HEK293 (cell line): Measurements from ENCODE around the gene MMP25.
A peak's percentile ranks its signal among the peaks of the same experiment; 100 is the strongest.

Source experiments
- ATF2 ChIP-seq: fragments of 450-650 bp; formaldehyde crosslinking; IDR thresholded peaks from 2 replicates; pipeline ENCODE4 v1.5.1; 2016; ENCODE audit warnings: missing biosample characterization, missing genetic modification characterization, low read depth
- GLI4 ChIP-seq: fragments of 450-650 bp; formaldehyde crosslinking; IDR thresholded peaks from 2 replicates; pipeline ENCODE4 v1.5.1; 2016; ENCODE audit warnings: missing biosample characterization, missing genetic modification characterization
- HOXA7 ChIP-seq: sonication (generic); formaldehyde crosslinking; IDR thresholded peaks from 2 replicates; pipeline ENCODE4 v1.8.1; 2022; ENCODE audit warnings: missing genetic modification reagents, borderline replicate concordance
- IKZF3 ChIP-seq: fragments of 450-650 bp; IDR thresholded peaks from 2 replicates; pipeline ENCODE4 v1.5.0; 2018; ENCODE audit warnings: missing biosample characterization, mild to moderate bottlenecking, missing genetic modification characterization, moderate library complexity
- MYNN ChIP-seq: fragments of 450-650 bp; formaldehyde crosslinking; IDR thresholded peaks from 2 replicates; pipeline ENCODE4 v1.5.1; 2016; ENCODE audit warnings: missing biosample characterization, missing genetic modification characterization, borderline replicate concordance
- OVOL3 ChIP-seq: fragments of 450-650 bp; formaldehyde crosslinking; IDR thresholded peaks from 2 replicates; pipeline ENCODE4 v1.5.1; 2016; ENCODE audit warnings: missing biosample characterization, missing genetic modification characterization
- PRDM6 ChIP-seq: fragments of 450-650 bp; formaldehyde crosslinking; IDR thresholded peaks from 2 replicates; pipeline ENCODE4 v1.5.1; 2017; ENCODE audit warnings: missing biosample characterization, missing genetic modification characterization
- RBAK ChIP-seq: fragments of 450-650 bp; formaldehyde crosslinking; IDR thresholded peaks from 2 replicates; pipeline ENCODE4 v1.5.1; 2016; ENCODE audit warnings: missing biosample characterization, missing genetic modification characterization
- WT1 ChIP-seq: fragments of 450-650 bp; formaldehyde crosslinking; IDR thresholded peaks from 2 replicates; pipeline ENCODE4 v1.5.1; 2016; ENCODE audit warnings: missing biosample characterization, missing genetic modification characterization
- ZBTB48 ChIP-seq: fragments of 450-650 bp; formaldehyde crosslinking; IDR thresholded peaks from 2 replicates; pipeline ENCODE4 v1.5.1; 2016; ENCODE audit warnings: missing biosample characterization, missing genetic modification characterization
- ZFP69B ChIP-seq: fragments of 450-650 bp; formaldehyde crosslinking; IDR thresholded peaks from 2 replicates; pipeline ENCODE4 v1.5.1; 2016; ENCODE audit warnings: missing biosample characterization, missing genetic modification characterization
- ZNF138 ChIP-seq: fragments of 450-650 bp; formaldehyde crosslinking; IDR thresholded peaks from 2 replicates; pipeline ENCODE4 v1.5.1; 2016; ENCODE audit warnings: missing biosample characterization, missing genetic modification characterization, borderline replicate concordance
- ZNF140 ChIP-seq: fragments of 450-650 bp; formaldehyde crosslinking; IDR thresholded peaks from 2 replicates; pipeline ENCODE4 v1.5.1; 2016; ENCODE audit warnings: missing biosample characterization, missing genetic modification characterization
- ZNF155 ChIP-seq: fragments of 450-650 bp; formaldehyde crosslinking; IDR thresholded peaks from 2 replicates; pipeline ENCODE4 v1.5.1; 2016; ENCODE audit warnings: missing biosample characterization, missing genetic modification characterization
- ZNF169 ChIP-seq: fragments of 450-650 bp; formaldehyde crosslinking; IDR thresholded peaks from 2 replicates; pipeline ENCODE4 v1.5.1; 2016; ENCODE audit warnings: missing biosample characterization, missing genetic modification characterization
- ZNF175 ChIP-seq: fragments of 450-650 bp; formaldehyde crosslinking; IDR thresholded peaks from 2 replicates; pipeline ENCODE4 v1.5.1; 2016; ENCODE audit warnings: missing biosample characterization, missing genetic modification characterization
- ZNF2 ChIP-seq: fragments of 450-650 bp; formaldehyde crosslinking; IDR thresholded peaks from 2 replicates; pipeline ENCODE4 v1.5.1; 2016; ENCODE audit warnings: missing biosample characterization, missing genetic modification characterization
- ZNF202 ChIP-seq: fragments of 450-650 bp; formaldehyde crosslinking; IDR thresholded peaks from 2 replicates; pipeline ENCODE4 v1.5.1; 2016; ENCODE audit warnings: missing biosample characterization, missing genetic modification characterization, borderline replicate concordance
- ZNF211 ChIP-seq: fragments of 450-650 bp; formaldehyde crosslinking; IDR thresholded peaks from 2 replicates; pipeline ENCODE4 v1.5.1; 2016; ENCODE audit warnings: low read depth, missing biosample characterization, missing genetic modification characterization
- ZNF214 ChIP-seq: fragments of 450-650 bp; formaldehyde crosslinking; IDR thresholded peaks from 2 replicates; pipeline ENCODE4 v1.5.1; 2017; ENCODE audit warnings: missing biosample characterization, mild to moderate bottlenecking, missing genetic modification characterization, borderline replicate concordance
- ZNF26 ChIP-seq: fragments of 450-650 bp; formaldehyde crosslinking; IDR thresholded peaks from 2 replicates; pipeline ENCODE4 v1.5.1; 2016; ENCODE audit warnings: missing biosample characterization, missing genetic modification characterization
- ZNF302 ChIP-seq: fragments of 450-650 bp; formaldehyde crosslinking; IDR thresholded peaks from 2 replicates; pipeline ENCODE4 v1.5.1; 2016; ENCODE audit warnings: missing biosample characterization, missing genetic modification characterization, low read depth
- ZNF324 ChIP-seq: fragments of 450-650 bp; formaldehyde crosslinking; IDR thresholded peaks from 2 replicates; pipeline ENCODE4 v1.5.1; 2016; ENCODE audit warnings: missing biosample characterization, missing genetic modification characterization
- ZNF335 ChIP-seq: fragments of 450-650 bp; formaldehyde crosslinking; conservative IDR thresholded peaks from 2 replicates; pipeline ENCODE4 v1.5.1; 2016; ENCODE audit warnings: missing biosample characterization, missing genetic modification characterization
- ZNF341 ChIP-seq: fragments of 450-650 bp; formaldehyde crosslinking; IDR thresholded peaks from 2 replicates; pipeline ENCODE4; 2016; ENCODE audit warnings: low read depth, missing biosample characterization, missing genetic modification characterization
- ZNF391 ChIP-seq: fragments of 450-650 bp; formaldehyde crosslinking; IDR thresholded peaks from 2 replicates; pipeline ENCODE4 v1.5.1; 2016; ENCODE audit warnings: low read depth, missing biosample characterization, missing genetic modification characterization, borderline replicate concordance
- ZNF394 ChIP-seq: fragments of 450-650 bp; formaldehyde crosslinking; IDR thresholded peaks from 2 replicates; pipeline ENCODE4 v1.5.1; 2016; ENCODE audit warnings: missing biosample characterization, missing genetic modification characterization, mild to moderate bottlenecking, moderate library complexity, borderline replicate concordance
- ZNF530 ChIP-seq: fragments of 450-650 bp; formaldehyde crosslinking; IDR thresholded peaks from 2 replicates; pipeline ENCODE4 v1.5.1; 2016; ENCODE audit warnings: low read depth, missing biosample characterization, missing genetic modification characterization
- ZNF571 ChIP-seq: fragments of 450-650 bp; formaldehyde crosslinking; IDR thresholded peaks from 2 replicates; pipeline ENCODE4 v1.5.0; 2017; ENCODE audit warnings: missing biosample characterization, missing genetic modification characterization
- ZNF596 ChIP-seq: fragments of 450-650 bp; IDR thresholded peaks from 2 replicates; pipeline ENCODE4 v1.5.0; 2018; ENCODE audit warnings: missing biosample characterization, mild to moderate bottlenecking, missing genetic modification characterization, moderate library complexity
- ZNF621 ChIP-seq: fragments of 450-650 bp; formaldehyde crosslinking; IDR thresholded peaks from 2 replicates; pipeline ENCODE4 v1.5.1; 2017; ENCODE audit warnings: missing biosample characterization, missing genetic modification characterization
- ZNF629 ChIP-seq: fragments of 450-650 bp; formaldehyde crosslinking; IDR thresholded peaks from 2 replicates; pipeline ENCODE4 v1.5.1; 2017; ENCODE audit warnings: missing biosample characterization, missing genetic modification characterization
- ZNF785 ChIP-seq: fragments of 450-650 bp; formaldehyde crosslinking; IDR thresholded peaks from 2 replicates; pipeline ENCODE4 v1.5.1; 2016; ENCODE audit warnings: missing biosample characterization, missing genetic modification characterization
- TF ChIP-seq, protein P1 (sequence below): fragments of 450-650 bp; formaldehyde crosslinking; IDR thresholded peaks from 2 replicates; pipeline ENCODE4 v1.5.1; 2016; ENCODE audit warnings: missing biosample characterization, missing genetic modification characterization
- TF ChIP-seq, protein P2 (sequence below): fragments of 450-650 bp; formaldehyde crosslinking; IDR thresholded peaks from 2 replicates; pipeline ENCODE4 v1.5.1; 2017; ENCODE audit warnings: missing biosample characterization, missing genetic modification characterization

The MMP25 gene

GRCh38 chr16:3059041-3059722, 12.8 kb downstream of the MMP25 start (continued):
- TF ChIP-seq ZNF140 (no peak), ZNF211 (tag by site-specific recombination) (no peak), ZNF530 (tag by site-specific recombination) (no peak), ZNF596 (tag by site-specific recombination) (no peak), ZNF785 (tag by site-specific recombination) (no peak), HOXA7 (CRISPR knock-in tag) (no peak), ZNF214 (tag by site-specific recombination) (no peak), RBAK (tag by site-specific recombination) (no peak), ZNF335 (tag by site-specific recombination) (peak; percentile 79), ZNF202 (no peak), ZNF169 (tag by site-specific recombination) (no peak), ZBTB48 (tag by site-specific recombination) (no peak), OVOL3 (tag by site-specific recombination) (no peak), GLI4 (tag by site-specific recombination) (no peak), PRDM6 (tag by site-specific recombination) (no peak), IKZF3 (peak; percentile 81), WT1 (no peak), ATF2 (no peak), ZNF391 (no peak), ZNF26 (tag by site-specific recombination) (no peak), ZNF341 (tag by site-specific recombination) (peak; percentile 84), ZNF2 (peak; percentile 34; the same call in 1 of the 2 replicates), ZNF324 (tag by site-specific recombination) (no peak), ZNF394 (tag by site-specific recombination) (no peak), ZNF571 (tag by site-specific recombination) (no peak), ZNF155 (tag by site-specific recombination) (no peak), ZNF302 (no peak), ZNF621 (tag by site-specific recombination) (no peak), ZNF175 (tag by site-specific recombination) (no peak), ZNF629 (tag by site-specific recombination) (no peak), MYNN (no peak), ZNF138 (tag by site-specific recombination) (no peak), ZFP69B (tag by site-specific recombination) (no peak)
- TF ChIP-seq, protein P1, sequence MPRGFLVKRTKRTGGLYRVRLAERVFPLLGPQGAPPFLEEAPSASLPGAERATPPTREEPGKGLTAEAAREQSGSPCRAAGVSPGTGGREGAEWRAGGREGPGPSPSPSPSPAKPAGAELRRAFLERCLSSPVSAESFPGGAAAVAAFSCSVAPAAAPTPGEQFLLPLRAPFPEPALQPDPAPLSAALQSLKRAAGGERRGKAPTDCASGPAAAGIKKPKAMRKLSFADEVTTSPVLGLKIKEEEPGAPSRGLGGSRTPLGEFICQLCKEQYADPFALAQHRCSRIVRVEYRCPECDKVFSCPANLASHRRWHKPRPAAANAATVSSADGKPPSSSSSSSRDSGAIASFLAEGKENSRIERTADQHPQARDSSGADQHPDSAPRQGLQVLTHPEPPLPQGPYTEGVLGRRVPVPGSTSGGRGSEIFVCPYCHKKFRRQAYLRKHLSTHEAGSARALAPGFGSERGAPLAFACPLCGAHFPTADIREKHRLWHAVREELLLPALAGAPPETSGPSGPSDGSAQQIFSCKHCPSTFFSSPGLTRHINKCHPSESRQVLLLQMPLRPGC (tag by site-specific recombination), result no peak
- TF ChIP-seq, protein P2, sequence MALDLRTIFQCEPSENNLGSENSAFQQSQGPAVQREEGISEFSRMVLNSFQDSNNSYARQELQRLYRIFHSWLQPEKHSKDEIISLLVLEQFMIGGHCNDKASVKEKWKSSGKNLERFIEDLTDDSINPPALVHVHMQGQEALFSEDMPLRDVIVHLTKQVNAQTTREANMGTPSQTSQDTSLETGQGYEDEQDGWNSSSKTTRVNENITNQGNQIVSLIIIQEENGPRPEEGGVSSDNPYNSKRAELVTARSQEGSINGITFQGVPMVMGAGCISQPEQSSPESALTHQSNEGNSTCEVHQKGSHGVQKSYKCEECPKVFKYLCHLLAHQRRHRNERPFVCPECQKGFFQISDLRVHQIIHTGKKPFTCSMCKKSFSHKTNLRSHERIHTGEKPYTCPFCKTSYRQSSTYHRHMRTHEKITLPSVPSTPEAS, result no peak
